ENCODE data around the gene LRRC49. TPM values are rescaled to one million over a fixed set of nuclear protein-coding genes. Genes with fewer than 3 reads are reported as not detected.
A peak's percentile ranks its signal among the peaks of the same experiment; 100 is the strongest.

Gene LRRC49
- total RNA-seq, 1 donor from 2014 or later = 13.4 TPM

DNA sequence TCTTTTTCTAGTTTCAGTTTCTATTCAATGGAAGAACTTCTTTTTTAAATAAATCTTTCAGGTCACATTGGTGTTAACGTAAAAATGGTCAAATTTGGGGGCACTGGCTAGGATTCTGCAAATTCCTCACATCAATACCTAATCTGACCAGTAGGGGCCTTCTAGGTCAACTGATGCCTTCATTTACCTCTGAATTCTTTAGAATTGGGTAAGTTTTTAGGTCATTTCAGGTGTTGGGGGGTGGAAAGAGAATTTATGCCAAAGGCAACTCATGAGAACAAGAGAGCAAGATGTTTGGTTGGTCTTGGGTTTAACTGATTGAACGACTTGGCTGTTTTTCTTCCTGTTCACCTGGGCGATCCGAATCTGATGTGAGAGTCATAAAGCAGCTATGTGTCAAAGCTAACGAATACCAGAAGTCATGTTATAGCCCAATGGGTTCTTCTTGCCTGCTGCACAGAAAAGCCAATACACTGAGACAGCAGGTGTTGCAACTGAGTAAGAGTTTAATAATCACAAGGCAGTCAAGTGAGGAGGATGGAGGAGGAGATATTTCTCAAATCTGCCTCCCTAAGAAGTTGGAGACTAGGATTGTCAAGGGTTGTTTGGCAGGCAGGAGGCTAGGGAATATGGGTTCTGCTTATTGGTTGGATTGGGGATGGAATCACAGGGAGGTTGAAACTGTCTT lies 15.3 kb downstream of the LRRC49 start:
- no peak overlapping the region for H3K27ac Mint-ChIP-seq
- H3K9me3 Mint-ChIP-seq = peaks cover 6% of the 10 kb centered on the region
- H3K4me1 Mint-ChIP-seq (ENCODE audit: unreplicated experiment) = no peaks in the 10 kb centered on the region
- no peaks in the 10 kb centered on the region for H3K27me3 Mint-ChIP-seq
- no peak for DNase-seq (ENCODE audit: extremely low spot score, unreplicated experiment)
- no peak overlapping the region for H3K4me3 Mint-ChIP-seq
- TF ChIP-seq, protein P1, sequence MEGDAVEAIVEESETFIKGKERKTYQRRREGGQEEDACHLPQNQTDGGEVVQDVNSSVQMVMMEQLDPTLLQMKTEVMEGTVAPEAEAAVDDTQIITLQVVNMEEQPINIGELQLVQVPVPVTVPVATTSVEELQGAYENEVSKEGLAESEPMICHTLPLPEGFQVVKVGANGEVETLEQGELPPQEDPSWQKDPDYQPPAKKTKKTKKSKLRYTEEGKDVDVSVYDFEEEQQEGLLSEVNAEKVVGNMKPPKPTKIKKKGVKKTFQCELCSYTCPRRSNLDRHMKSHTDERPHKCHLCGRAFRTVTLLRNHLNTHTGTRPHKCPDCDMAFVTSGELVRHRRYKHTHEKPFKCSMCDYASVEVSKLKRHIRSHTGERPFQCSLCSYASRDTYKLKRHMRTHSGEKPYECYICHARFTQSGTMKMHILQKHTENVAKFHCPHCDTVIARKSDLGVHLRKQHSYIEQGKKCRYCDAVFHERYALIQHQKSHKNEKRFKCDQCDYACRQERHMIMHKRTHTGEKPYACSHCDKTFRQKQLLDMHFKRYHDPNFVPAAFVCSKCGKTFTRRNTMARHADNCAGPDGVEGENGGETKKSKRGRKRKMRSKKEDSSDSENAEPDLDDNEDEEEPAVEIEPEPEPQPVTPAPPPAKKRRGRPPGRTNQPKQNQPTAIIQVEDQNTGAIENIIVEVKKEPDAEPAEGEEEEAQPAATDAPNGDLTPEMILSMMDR (conservative IDR thresholded peaks at IDR 0.05) = peak; percentile 65
- H3K36me3 Mint-ChIP-seq = peaks cover 46% of the 10 kb centered on the region

DNA sequence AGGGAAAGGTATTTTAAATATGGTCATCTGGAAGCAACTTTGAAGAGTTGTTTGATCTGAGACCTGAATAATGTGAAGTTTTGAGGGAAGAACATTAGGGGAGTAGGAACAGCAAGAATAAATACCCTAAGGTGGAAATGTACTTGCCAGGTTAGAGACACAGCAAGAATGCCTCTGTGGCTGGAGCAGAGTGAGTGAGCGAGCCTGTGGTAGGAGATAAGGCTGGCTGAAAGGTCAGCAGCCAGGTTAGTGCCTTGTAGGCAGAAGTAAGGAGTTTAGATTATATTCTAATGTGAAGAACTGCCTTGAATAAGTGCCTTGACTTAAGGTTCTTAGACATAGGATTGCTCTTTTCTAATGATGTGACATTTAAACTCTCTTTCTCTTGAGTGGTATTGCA lies 18.3 kb downstream of the LRRC49 start:
- H3K4me3 Mint-ChIP-seq = no peak overlapping the region
- TF ChIP-seq, protein P1 (conservative IDR thresholded peaks at IDR 0.05) = no peak
- peaks cover 31% of the 10 kb centered on the region for H3K36me3 Mint-ChIP-seq
- no peak overlapping the region for H3K27ac Mint-ChIP-seq
- H3K4me1 Mint-ChIP-seq (ENCODE audit: unreplicated experiment) = no peaks in the 10 kb centered on the region
- peaks cover 6% of the 10 kb centered on the region for H3K9me3 Mint-ChIP-seq
- no peak for DNase-seq (ENCODE audit: extremely low spot score, unreplicated experiment)
- no peaks in the 10 kb centered on the region for H3K27me3 Mint-ChIP-seq

DNA sequence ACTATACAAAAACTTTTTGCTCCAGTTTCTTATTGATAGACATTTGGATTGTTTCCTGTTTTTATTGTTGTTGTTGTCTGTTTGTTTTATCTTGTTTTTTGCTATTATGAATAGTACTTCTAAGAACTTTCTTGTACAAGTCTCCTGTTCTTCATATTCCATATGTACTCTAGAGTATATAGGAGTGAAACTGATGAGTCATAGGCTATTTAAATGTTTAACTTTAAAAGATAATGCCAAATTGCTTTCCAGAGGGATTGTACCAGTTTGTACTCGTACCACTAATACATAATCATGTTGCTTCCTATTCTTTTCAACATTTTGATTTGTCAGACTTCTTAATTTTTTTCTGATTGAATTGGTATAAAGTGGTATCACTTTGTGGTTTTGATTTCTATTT lies 19.6 kb downstream of the LRRC49 start:
- no peak overlapping the region for H3K27ac Mint-ChIP-seq
- TF ChIP-seq, protein P1 (conservative IDR thresholded peaks at IDR 0.05) = no peak
- H3K36me3 Mint-ChIP-seq = peaks cover 22% of the 10 kb centered on the region
- H3K9me3 Mint-ChIP-seq = peaks cover 6% of the 10 kb centered on the region
- no peak for DNase-seq (ENCODE audit: extremely low spot score, unreplicated experiment)
- H3K4me3 Mint-ChIP-seq = no peak overlapping the region
- no peaks in the 10 kb centered on the region for H3K4me1 Mint-ChIP-seq (ENCODE audit: unreplicated experiment)
- H3K27me3 Mint-ChIP-seq = no peaks in the 10 kb centered on the region

DNA sequence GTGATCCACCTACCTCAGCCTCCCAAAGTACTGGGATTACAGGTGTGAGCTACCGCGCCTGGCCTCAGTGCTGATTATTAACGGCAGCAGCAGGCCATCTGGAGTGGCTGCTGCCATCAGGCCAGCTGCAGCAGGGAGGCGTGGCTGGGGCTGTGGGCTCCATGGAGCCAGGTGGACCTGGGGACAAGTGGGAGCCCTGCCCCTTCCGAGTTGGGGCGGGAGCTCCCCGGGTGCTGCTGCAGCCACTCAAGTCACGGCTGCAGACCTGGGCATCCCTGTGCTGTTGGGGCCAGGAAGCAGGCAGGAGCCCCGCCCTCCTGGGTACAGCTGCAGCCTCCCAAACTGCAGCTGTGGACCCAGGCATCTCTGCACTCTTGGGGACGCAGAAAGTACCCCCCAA lies 23.9 kb downstream of the LRRC49 start:
- H3K36me3 Mint-ChIP-seq = no peaks in the 10 kb centered on the region
- H3K4me1 Mint-ChIP-seq (ENCODE audit: unreplicated experiment) = no peaks in the 10 kb centered on the region
- H3K27me3 Mint-ChIP-seq = no peaks in the 10 kb centered on the region
- no peaks in the 10 kb centered on the region for H3K9me3 Mint-ChIP-seq
- no peak overlapping the region for H3K4me3 Mint-ChIP-seq
- no peak for DNase-seq (ENCODE audit: extremely low spot score, unreplicated experiment)
- TF ChIP-seq, protein P1 (conservative IDR thresholded peaks at IDR 0.05) = no peak
- H3K27ac Mint-ChIP-seq = no peak overlapping the region

DNA sequence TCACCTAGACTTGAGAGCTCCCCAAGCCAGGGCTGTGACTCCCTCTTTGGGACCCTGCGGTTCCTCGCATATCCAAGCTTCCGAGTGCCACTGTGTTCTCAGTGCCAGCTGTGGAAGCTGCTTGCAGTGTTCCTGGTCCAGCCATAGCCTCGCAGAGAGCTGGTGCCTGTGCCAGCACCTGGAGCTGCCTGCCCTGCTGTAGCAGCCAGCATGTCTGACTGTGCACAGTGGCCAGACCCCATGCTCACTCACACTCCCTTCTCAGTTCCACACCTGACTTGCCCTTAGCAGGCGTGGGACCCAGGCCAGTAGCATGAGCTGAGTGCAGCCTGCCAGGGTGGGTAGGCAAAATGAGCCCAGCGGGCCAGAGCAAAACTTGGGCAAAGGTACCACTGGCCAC lies 25.3 kb downstream of the LRRC49 start:
- no peak for DNase-seq (ENCODE audit: extremely low spot score, unreplicated experiment)
- TF ChIP-seq, protein P1 (conservative IDR thresholded peaks at IDR 0.05) = no peak
- no peak overlapping the region for H3K27ac Mint-ChIP-seq
- no peaks in the 10 kb centered on the region for H3K27me3 Mint-ChIP-seq
- no peak overlapping the region for H3K4me3 Mint-ChIP-seq
- H3K9me3 Mint-ChIP-seq = peaks cover 6% of the 10 kb centered on the region
- H3K36me3 Mint-ChIP-seq = peaks cover 4% of the 10 kb centered on the region
- H3K4me1 Mint-ChIP-seq (ENCODE audit: unreplicated experiment) = no peaks in the 10 kb centered on the region
